Measurements from ENCODE around the gene TCF4. TPM values are rescaled to one million over a fixed set of nuclear protein-coding genes. Genes with fewer than 3 reads are reported as not detected.

The TCF4 gene
- total RNA-seq, 1 donor from 2014 or later, result 48.1 TPM

DNA sequence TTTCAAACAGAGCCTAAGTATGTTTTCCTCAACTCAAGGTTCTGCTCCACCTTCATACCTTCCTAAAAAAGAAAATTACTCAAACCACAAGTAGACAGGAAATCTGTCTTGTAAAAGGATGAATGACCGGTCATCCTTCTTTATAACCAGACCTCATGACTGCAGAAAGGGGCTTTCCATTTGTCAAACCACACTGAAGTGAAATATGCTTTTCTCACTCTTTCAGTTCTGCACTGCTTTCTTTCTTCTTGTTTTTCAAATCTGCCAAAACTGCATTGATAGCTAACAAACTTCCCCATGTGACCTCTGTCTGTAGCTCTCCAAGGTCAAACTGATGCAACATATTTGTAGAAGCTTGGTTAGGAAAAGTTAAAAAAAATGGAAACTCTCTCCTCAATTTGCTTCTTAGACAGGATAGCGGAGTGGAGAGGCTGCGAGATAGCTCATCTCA lies 319.8 kb downstream of the TCF4 start:
- no peak for DNase-seq (ENCODE audit: low read depth)

DNA sequence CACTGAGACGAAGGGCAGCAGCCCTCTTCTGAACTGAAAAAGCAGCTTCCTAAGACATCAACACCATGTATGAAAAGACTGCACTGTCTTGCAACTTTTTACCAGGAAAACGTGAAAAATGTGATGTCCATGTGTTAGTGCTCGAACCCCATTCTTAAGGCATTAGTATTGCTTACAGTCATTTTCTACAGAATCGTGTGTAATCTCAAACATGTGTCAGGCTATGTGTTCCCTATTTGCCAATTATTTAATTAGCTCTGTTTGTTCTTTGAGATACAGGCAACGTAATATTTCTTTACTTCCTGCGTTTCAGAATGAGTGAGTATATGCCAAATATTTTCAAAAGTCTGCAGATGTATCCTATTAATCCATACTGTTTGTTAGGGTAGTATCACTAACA lies 321.0 kb downstream of the TCF4 start:
- DNase-seq (ENCODE audit: low read depth), result no peak

DNA sequence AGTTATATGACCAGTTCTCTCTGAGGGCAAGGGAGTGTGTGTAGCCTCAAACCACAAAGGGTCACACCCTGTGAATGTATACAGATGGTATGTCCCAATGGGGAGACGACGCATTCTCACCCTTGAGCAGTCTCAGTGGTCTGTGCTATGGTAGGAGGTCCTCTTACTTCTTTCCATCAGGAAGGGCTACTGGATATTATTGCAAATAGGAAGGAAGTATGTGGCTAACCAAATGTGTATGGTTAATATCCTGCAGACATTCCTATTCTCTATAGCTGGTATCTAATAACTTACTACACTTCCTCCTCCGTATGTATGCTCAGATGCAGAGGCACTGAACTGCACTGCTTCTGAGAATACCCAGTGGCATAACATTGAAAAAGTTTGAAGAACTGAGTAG lies 322.0 kb downstream of the TCF4 start:
- no peak for DNase-seq (ENCODE audit: low read depth)

DNA sequence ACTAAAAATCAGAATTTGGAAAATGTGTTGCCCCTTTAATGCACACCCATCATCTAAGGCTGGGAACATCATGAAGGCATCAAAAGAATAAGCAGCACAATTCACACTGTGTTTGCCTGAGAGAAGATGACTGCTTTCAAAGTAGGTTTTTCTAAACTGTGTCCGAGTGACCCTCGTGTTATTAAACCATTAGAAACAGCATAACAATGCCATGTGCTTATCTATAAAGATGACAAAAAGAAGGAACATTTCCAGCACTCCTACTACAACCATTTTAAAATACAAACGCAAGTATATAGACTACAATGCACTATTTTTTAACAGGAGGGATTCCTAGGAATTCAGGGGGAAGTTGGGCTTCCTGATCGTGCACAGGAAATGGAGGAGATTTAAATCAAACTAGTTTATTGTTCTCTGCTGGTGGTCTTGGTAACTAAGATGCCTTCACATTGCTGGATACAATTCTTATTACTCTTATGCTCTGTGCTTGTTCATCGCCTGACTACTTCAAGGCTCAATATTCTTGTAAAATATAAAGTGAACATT lies 322.8 kb downstream of the TCF4 start:
- DNase-seq (ENCODE audit: low read depth), result no peak

DNA sequence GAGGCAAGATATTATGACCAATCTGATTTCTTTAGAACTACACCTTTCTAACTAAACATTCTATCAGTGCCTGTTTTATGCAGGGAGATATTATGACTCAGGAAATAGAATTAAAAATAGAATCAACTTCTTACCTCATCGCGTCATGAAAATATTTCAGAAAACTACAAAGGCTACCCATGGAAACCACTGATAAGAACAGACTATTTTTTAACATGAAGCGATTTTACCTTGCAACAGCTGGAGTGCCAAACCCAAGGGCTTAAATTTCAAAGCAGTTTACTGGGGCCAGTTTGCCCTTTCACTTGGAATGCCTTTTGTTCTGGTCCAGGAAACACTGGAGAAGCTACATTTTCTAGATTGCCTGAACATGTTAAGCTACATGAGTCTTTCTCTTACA lies 323.9 kb downstream of the TCF4 start:
- peak; percentile 49 for DNase-seq (ENCODE audit: low read depth)

DNA sequence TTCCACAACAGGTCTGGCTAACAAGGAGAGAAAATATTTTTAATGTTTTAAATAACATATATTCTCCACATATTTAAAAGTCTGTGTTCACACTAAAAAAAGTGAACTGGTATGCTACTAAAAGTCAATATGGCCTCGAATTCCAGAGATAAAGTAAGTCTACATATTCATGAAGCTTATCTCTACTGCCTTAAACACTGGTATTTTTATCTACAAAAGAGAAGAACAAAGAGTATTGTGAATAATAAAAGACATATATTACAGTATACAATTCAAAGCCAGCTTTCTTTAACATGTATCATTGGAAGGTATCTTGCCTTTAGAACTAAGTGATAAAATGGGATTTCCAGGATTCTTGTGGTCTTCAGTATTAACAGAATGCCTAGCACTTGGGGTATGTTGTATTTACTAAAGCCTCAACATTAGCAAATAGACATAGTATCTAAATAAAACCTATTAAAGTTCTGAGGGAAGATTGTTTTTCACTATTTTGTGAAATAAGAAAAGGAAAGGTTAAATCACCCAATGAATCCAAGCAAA lies 325.9 kb downstream of the TCF4 start:
- DNase-seq (ENCODE audit: low read depth), result no peak

DNA sequence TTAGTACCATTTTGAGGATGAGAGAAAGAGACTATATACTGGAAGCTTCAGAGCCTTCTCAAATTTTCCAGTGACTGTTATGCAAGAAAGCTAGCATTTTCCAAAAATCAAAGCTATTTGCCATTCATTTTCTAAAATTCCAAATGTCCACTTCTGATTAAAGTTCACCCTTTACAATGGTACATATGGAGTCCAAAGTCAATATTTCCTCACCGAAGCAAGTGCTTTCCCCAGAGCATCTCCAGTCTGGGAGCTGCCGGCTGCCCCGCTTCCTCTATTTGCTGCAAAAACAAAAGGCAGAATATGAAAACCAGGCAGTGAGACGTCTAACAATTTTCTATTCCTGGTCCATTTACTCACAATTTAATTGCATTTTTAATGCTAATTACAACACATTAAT lies 326.7 kb downstream of the TCF4 start:
- no peak for DNase-seq (ENCODE audit: low read depth)

DNA sequence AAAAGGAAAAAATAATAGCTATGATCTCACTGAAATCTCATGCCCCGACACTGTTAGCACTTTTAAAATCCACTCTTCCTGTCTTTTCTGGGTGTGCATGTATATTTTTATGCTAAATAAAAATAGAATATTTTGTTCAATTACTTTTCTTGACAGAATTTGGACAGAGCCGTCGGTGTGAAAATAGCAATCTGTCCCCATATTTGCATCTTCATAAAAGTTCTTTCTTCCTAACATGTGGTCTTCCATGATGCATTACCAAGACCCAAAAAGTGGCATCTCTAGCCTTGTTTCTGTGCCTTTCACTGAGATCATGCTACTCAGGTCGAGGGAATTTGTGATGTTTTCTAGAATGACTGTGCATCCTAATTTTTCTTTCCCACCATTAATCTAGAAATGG lies 329.9 kb downstream of the TCF4 start:
- DNase-seq (ENCODE audit: low read depth), result no peak

DNA sequence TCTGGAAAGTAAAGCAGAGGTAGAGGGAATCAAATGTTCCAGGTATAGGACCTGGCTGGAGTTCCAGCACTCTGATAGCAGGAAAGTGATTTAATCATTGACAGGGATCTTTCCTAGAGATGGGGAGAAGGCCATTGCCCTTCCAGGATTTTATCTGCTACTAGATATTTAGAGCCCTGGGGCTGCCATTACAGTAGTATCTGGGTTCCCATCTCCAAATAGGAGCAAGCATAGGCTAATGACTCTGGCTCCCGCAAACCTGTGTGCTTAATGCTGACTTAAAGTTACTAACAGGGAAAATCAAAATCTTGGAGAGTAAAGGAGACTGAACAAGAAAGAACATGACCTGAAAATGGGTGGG lies 331.1 kb downstream of the TCF4 start:
- no peak for DNase-seq (ENCODE audit: low read depth)

DNA sequence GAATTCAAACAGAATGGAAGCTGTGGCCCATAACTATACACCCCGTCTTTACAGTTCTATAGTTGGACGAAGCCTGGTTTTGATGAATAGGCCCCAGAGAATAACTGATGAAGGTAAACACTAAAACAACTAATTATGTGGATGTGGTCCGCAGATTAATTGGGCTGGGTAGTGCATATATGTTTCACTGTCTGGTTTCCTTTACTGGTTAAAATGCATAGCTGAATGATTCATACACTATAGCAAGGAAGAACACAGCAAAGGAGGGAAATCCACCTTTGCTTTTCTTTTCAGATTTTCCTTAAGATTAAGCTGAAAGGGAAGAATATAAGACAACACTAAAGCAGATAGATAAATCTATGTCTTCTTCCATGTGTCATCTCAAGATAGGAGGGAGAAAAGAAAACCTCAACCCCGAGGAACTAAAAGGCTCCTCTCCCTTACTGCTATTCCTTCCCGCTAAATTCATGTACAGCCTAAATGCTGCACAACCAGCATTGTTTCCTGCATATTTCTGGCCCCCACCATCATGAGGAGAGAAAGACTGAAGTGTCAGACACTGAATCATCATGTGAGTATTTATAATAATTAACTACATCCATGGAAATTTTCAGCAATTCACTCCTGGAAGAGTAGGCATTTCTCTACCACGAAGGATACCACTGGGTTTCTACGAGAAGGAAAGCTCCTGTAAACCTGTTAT lies 331.6 kb downstream of the TCF4 start:
- DNase-seq (ENCODE audit: low read depth), result no peak

DNA sequence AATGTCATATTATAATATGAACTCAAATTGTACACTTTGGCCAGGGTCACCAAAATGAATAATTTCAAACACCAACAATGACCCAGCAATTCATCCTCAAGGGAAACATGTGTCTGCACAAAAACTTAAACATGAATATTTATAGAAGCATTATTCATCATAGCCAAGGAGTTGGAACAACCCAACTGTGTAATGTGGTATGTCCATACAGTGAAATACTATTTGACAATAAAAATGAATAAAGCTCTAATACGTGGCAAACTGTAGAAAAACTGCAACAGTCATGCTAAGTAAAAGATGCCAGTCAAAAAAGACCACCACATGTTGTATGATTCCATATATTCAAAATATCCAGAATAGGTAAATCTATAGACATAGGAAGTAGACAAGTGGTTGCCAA lies 334.2 kb downstream of the TCF4 start:
- no peak for DNase-seq (ENCODE audit: low read depth)

DNA sequence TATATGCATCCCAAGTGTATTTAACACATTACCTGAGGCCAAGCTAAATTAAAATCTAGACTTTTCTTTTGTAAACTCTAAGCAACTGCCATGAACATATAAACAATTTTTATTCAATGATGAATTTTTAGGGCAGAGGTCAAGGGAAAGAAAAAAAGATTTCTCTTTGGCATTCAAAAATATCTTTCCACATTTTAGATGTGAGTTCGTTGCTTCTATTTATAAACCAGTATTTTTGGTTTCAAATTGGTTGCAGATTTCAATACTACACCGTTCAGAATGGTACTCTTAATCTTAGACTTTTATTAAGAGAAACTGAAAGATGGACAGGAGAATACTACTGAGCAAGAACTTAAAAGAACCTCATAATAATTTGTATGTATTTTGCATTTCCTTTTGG lies 335.1 kb downstream of the TCF4 start:
- DNase-seq (ENCODE audit: low read depth), result no peak

DNA sequence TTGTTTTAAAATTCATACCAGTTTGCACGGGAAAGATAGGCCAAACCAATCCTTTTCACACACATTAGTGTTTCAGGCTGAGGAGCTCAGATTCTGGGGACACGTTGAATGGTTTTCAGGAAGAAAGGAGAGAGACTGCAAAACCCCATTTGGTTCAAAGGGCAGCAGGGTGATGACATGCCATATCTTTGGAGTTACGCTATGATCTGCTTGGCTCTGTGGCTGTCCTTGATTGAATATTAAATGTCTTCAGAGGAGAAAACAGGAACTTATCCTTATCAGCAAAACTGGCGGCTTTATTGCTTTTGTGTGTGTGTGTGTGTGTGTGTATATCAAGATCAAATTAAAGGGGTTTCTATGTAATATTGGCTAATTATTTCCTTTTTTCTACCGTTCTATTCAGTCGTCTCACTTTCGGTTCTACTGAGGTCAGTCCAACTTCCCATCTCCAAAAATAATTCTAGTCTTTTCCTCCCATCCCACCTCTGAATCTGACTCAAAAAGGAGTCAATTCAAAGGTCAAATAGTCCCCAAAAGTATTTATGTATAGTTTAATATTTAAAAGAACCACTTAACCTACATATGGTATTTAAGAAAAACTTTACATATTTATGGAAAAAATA lies 335.8 kb downstream of the TCF4 start:
- no peak for DNase-seq (ENCODE audit: low read depth)

DNA sequence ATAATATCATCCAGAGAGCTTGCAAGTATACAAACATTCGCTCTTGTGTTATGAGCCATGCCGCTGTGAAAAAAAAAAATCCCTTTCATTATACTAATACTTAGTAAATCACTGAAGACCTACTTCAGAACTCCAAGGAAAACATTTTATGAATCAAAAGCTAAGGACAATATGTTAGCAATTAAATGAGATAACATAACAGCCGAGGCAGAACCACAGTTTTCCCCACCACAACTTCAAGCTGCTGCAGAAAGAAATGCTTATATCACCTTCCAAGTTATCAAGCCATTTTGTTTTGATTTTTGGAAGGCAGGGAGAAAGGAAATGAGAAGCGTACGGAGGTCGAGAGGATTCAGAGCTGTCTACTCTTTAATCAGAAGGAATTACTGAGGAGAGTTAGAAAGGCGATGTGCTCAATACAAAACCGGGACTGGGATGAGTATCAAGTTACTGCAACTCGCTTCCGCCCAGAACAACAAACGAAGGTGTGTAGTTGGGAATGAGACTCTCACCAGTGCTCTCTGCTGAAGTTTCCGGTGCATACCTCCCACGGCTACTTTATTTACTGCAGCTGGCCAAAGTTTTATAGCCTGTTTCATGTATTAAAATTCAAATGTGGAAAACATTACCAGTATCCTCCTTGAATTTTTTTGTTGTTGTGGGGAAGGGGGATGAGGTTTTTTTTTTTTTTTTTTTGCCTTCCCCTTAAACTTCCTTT lies 336.6 kb downstream of the TCF4 start:
- no peak for DNase-seq (ENCODE audit: low read depth)

DNA sequence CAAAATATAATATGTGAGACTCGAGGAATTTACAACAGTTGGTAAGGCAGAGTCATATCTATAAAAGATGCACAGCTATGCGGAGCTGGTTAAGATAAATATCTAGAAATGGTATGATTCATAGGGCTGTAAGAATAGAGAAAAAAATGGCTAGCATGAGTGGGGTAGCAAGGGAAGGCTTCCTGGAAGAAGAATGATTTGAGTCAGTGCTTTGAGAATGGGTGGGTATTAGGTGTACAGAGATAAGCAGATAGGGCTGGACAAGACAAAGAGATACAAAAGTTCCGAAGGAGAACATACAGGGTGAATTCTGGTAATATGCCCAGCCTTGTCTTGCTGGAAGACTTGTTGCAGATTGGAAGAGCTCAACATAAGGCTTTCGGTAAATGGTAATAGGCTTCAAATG lies 337.2 kb downstream of the TCF4 start:
- DNase-seq (ENCODE audit: low read depth), result no peak

DNA sequence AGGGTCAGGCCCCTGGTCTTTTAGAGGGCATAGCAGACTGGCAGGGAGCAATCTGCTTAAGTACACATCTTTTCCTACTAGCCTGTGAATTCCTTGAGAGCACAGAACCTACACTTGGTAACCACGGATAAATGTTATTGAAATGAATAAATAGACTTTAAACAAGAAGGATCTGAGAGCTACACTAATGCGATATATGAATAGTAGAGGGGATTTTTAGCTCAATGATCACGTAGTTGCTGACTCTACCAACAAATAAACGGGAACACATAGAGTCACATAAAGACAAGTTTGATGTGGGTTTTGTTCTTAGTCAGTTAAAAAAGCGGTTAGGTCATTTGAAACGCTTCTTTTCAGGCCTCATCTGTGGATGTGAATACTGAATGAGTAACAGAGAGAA lies 338.4 kb downstream of the TCF4 start:
- no peak for DNase-seq (ENCODE audit: low read depth)

DNA sequence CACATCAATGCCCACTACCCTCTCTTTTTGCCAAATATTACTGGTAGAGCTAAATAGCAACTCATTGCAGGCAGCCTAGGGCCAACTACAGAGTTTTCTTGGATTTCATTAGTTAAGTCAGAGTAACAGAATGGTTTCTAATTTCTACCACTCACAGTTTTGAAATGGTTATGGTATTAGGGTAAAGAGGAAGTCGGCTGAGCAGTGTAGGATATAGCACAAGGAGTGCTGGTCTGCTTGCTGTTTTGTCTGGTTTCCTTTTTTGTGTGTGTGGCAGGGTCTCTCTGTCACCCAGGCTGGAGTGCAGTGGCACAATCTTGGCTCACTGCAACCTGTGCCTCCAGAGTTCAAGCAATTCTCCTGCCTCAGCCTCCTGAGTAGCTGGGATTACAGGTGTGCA lies 339.5 kb downstream of the TCF4 start:
- no peak for DNase-seq (ENCODE audit: low read depth)

DNA sequence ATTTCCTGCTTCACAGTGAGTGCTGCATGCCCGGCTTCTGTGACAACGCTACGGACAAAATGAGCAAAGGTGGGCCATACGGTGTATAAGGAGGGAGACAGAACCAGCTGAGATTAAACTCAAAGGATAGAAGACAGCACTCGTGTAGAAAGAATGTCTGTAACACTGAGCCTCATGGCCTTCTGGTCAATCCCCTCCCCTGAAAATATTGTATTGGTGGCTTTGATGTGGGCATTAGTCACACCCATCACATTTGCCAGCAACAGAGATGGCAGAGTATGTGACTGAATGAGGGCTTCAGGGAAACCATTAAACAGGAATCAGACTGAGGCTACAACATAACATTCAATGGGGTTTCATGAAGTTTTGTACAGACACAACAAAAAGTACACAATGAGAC lies 341.0 kb downstream of the TCF4 start:
- peak; percentile 29 for DNase-seq (ENCODE audit: low read depth)

DNA sequence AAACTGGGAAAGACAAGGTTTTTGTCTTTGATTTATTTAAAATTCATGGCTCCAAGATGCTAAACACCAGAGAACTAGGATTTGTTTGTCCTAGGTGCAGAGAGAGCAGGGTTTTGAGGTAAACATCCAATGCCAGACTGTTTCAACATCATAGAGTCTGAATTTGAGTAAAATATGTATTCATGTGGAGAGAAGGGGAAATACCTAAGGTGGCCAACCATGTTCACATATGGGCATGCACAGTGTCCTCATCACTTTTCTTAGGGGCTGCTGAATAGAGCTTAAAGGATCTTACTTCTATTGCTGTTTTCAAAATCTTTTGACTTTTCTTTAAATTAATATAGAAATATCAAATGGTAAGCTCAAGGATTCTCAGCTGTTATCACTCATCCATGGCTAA lies 341.7 kb downstream of the TCF4 start:
- DNase-seq (ENCODE audit: low read depth), result no peak

DNA sequence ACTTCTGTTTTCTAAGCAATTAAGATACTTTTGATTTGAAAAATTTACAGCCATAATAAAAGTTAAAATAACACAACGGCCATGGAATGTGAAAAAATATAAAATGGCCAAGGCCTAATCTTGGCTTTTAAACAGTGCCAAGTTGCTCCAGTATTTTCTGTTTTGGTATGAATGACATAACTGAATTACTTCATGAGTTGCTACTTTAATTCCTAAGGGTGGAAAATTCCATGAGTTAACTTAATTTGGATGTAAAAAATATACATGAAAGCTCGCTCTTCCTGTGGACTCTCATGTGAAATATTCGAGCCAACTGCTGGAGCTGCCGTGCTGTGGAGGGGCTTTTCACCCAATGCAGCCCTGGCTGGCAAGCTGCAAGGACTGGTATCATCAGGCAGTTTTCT lies 342.8 kb downstream of the TCF4 start:
- DNase-seq (ENCODE audit: low read depth), result no peak

DNA sequence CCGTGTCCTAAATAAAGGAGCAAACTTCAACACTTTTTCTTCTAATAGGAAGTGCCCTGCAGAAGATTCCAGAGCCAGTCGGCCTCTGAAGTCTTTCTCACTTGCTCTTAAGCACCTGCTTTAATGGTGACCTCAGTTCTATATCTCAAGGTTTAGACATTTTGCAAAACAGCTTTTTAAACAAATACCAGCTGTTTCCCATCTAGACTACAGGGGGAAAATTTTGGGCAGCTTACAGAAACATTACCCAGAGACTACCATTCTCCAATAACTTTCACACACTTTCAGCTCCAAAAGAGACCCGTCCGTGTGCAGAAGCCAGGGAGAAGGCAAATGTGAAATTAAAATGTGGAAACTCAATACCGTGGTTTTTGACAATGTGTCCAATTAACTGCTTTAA lies 343.4 kb downstream of the TCF4 start:
- DNase-seq (ENCODE audit: low read depth), result peak; percentile 20

DNA sequence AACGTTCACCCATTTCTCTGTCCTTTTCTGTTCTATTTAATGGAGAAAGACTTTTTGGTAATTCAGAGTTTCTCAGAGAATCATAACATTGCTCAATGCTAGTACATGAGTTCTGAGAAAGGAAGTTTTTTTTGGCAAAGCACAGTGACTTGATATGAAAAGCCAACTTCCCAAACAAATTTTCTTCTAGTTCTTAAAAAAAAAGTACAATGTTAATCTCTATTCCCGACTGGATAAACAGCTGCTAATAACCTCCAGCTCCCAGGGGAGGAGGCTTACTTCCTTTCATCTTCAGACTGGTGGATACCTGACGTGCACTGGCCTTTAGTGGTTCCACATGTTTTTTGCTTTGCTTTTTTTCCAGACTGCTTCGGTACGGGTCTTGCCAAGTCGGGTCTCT lies 344.1 kb downstream of the TCF4 start:
- DNase-seq (ENCODE audit: low read depth), result peak; percentile 57
